Adipose tissue (tissue), 3 donors: ENCODE measurements around the gene DBI. TPM values are rescaled to one million over a fixed set of nuclear protein-coding genes. Genes with fewer than 3 reads are reported as not detected.

Experiments
- H3K27ac ChIP-seq: one replicate; pipeline ENCODE4 v1.5.1; 2013; ENCODE audit warnings: low read depth, low read length
- WGBS, 3 donors: extraction: QIAGEN DNeasy Blood & Tissue Kit; methylation state at CpG; one replicate each; pipeline ENCODE4 v1.1.7; 2013; 5-methylcytosine and 5-hydroxymethylcytosine counted together
- polyA plus RNA-seq, 3 donors: library from polyadenylated mRNA; stranded (reverse); fragments of 200-250 nt; gene quantifications; one replicate each; pipeline ENCODE4 v1.2.3, GENCODE V29; 2013
- donor health status: healthy with polysubstance abuse.
- donor health status: Bipolar disorder and iron deficiency.
- donor health status: healthy.

DBI gene
- polyA plus RNA-seq = 1,000 to 10,000 TPM in 1 of 3 donors, 100 to 1,000 TPM in 2; 207 to 1,132 (median 690) TPM

- H3K27ac ChIP-seq = peak within 1 kb of the TSS; percentile 23
- 0 to 1% (median 1%) methylated on average over 65 of the region's 65 CpGs for WGBS, 3 donors
Measured at GRCh38 chr2:119366649-119367471, at the start of gene DBI, which contains the start of gene C2orf76. Gene DBI (plus strand): TSS chr2:119366977. CDS start chr2:119367052, 75 bp downstream. Gene C2orf76 (minus strand): TSS chr2:119366834. CDS start chr2:119339959, 26,875 bp downstream.

- 96 to 100% (median 98%) methylated on average over 1 of the region's 1 CpG for WGBS, 3 donors
- no peak overlapping the region for H3K27ac ChIP-seq
Measured at GRCh38 chr2:119317554-119317953, 49.2 kb upstream of the DBI start.

DNA sequence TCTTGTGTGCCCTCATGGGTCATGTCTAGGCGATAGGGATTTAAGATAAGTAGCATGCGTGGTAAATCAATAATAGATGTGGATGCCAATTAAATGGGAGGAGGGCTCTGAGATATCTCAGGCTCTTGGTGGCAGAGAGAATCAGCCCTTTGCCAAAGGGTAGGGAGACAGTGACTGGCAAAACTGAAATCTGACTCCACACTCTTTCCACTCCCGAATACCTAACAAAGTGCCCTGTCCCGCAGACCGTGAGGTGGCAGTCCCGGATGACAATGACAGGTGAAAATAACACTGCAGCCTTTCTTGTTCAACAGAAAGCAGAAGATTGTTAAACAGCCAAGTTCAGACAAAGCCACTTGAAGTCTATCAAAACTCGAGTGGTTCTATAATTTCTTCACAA, 47.2 kb upstream of the DBI start:
- WGBS, 3 donors = 35 to 90% (median 81%) methylated on average over 7 of the region's 7 CpGs
- H3K27ac ChIP-seq = no peak overlapping the region

GRCh38 chr2:119323459-119323858, 43.3 kb upstream of the DBI start:
- H3K27ac ChIP-seq = no peak overlapping the region
- WGBS, 3 donors = 53 to 93% (median 86%) methylated on average over 8 of the region's 8 CpGs

GRCh38 chr2:119324685-119325270, 42.0 kb upstream of the DBI start:
- 36 to 93% (median 91%) methylated on average over 9 of the region's 9 CpGs for WGBS, 3 donors
- H3K27ac ChIP-seq = no peak overlapping the region

DNA sequence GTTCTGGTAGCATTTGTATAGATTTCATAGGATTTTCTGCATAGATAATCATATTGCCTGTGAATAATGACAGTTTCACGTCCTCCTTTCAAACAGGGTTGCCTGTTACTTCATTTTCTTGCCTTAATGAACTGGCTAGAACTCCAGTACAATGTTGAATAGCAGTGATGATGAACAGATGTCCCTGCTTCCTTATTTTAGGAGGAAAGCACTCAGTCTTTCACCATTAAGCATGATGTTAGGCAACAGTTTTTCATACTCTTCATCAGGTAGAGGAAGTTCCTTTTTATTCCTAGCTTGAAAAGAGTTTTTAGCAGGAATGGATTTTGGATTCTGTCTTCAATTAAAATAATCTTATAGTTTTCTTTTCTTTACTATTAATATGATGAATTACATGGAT, 39.8 kb upstream of the DBI start:
- no peak overlapping the region for H3K27ac ChIP-seq
- WGBS, 3 donors = 56 to 80% (median 60%) methylated on average over 1 of the region's 1 CpG

DNA sequence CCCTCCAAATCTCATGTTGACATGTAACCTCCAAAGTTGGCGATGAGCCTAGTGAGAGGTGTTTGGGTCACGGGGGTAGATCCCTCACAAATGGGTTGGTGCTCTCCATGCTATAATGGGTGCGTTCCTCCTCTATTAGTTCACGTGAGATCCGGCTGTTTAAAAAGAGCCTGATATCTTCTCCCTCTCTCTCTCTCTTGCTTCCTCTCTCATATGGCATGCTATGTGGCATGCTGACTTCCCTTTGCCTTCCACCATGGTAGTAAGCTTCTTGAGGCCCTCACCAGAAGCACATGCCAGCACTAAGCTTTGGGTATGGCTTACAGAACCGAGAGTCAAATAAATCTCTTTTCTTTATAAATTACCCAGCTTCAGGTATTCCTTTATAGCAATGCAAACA, 39.3 kb upstream of the DBI start:
- WGBS, 3 donors = 94 to 98% (median 98%) methylated on average over 6 of the region's 6 CpGs
- H3K27ac ChIP-seq = no peak overlapping the region

GRCh38 chr2:119332953-119333352, 33.8 kb upstream of the DBI start:
- 89 to 98% (median 96%) methylated on average over 6 of the region's 6 CpGs for WGBS, 3 donors
- H3K27ac ChIP-seq = no peak overlapping the region

GRCh38 chr2:119333360-119333759, 33.4 kb upstream of the DBI start:
- WGBS, 3 donors = 75 to 77% (median 76%) methylated on average over 3 of the region's 3 CpGs
- H3K27ac ChIP-seq = no peak overlapping the region

DNA sequence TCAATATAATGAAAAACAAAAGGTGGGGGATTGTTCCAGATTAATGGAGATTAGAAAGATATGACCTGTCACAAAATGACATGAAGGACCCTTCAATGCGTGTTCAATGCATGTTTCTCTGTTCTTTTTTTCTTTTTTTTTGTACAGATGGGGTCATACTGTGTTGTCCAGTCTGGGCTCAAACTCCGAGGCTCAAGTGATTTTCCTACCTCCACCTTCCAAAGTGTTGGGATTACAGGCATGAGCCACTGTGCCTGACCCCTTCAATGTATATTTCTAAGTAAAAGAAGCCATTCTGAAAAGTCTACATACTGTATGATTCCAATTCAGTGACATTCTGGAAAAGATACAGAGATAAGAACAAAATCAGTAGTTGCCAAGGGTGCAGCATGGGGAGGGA, 32.9 kb upstream of the DBI start:
- WGBS, 3 donors = 92 to 98% (median 94%) methylated on average over 2 of the region's 2 CpGs
- H3K27ac ChIP-seq = no peak overlapping the region

DNA sequence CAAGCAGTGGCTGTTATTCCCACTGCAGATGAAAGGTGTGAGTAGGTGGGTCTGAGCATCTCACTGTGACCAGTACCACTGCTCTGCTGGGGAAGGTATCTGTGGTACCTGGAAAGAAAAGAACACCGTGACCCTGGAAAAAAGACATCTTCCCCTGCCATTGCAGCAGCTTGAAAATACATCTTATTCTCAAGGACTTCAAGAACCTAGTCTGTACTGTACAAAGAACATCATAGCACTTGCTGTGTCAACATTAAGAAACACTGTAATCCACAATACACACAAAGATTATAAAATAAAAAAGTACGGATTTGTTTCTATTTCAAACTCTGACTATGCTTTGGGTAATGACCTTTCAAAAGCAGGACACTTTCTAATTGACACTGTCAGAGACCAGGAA, 29.0 kb upstream of the DBI start:
- H3K27ac ChIP-seq = no peak overlapping the region

GRCh38 chr2:119338272-119338671, 28.5 kb upstream of the DBI start:
- 73 to 95% (median 92%) methylated on average over 2 of the region's 2 CpGs for WGBS, 3 donors
- no peak overlapping the region for H3K27ac ChIP-seq

More for the DNA sequence above, 29.0 kb upstream of the DBI start:
- WGBS, 3 donors = 62 to 94% (median 87%) methylated on average over 2 of the region's 2 CpGs

DNA sequence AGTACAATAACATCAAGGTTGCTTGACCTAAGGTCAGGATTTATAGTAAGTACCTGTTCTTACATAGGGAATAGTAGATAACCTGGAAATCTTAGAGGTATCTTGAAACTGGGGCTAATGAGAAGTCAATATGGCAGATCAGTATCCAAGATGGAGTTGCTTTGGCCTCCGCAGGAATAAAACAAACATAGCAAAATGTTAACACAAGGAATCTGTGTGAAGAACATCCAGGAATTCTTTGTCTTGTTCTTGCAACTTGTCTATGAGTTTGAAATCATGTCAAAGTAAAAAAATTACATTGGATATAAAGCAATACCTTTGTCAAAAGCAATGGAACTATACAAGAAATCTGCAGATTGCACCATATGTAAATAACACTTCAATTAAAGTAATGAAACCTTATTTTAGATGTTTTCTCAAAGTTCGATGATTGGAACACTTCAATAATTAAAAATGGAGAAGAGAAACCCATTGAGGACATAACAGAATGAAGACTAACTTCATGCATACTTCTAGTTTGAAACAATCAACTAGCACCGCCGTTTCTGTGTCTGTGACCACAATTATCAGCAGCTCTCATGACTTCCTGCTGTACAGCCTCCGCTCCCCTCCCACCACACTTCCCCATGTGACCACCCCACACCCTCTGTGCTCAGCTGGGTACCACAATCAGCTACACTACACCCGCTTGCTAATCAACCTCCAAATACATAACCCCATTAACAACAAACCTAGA, 27.8 kb upstream of the DBI start:
- WGBS, 3 donors = 53 to 73% (median 71%) methylated on average over 6 of the region's 6 CpGs

GRCh38 chr2:119339562-119339923, 27.2 kb upstream of the DBI start:
- no peak overlapping the region for H3K27ac ChIP-seq
- 92 to 94% (median 92%) methylated on average over 7 of the region's 7 CpGs for WGBS, 3 donors

More for the DNA sequence above, 27.8 kb upstream of the DBI start:
- no peak overlapping the region for H3K27ac ChIP-seq

- WGBS, 3 donors = 78 to 93% (median 78%) methylated on average over 2 of the region's 2 CpGs
Measured at GRCh38 chr2:119341684-119342083, 25.1 kb upstream of the DBI start.

GRCh38 chr2:119349289-119349688, 17.5 kb upstream of the DBI start:
- no peak overlapping the region for H3K27ac ChIP-seq
- 90 to 96% (median 93%) methylated on average over 6 of the region's 6 CpGs for WGBS, 3 donors

More at GRCh38 chr2:119341684-119342083, 25.1 kb upstream of the DBI start:
- no peak overlapping the region for H3K27ac ChIP-seq

DNA sequence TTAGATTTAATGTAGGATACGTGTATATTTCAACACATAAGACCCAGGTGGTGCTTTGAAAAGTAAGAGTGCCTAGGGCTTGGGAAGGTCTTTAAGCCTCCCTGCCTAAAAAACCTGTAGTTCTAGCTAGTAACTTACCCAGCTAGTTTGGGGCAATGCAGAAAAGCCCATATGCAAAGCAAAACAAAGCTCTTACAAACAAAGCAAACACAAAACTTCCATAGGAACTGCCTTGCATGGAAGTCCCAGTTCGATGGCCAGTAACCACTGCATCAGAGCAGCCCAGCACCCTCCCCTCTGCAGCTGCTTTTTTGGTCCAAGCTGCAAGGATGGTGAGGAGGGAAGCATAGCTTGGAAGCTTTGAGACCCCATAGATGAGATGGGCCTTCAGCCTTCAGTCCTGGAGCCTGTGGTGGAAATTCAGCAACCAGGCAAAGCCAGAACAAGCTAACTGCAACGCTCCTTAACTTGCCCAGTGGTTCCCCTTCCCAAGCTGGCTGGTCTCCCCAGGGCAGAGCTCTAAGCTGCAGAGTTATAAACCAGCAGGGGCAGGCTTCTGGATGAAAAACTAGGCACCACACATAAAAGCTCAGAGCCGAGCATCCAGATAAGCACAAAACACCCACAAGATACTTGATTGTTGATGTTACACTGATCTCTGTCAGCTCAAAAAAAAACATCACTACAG, 16.3 kb upstream of the DBI start:
- H3K27ac ChIP-seq = no peak overlapping the region

GRCh38 chr2:119352357-119352756, 14.4 kb upstream of the DBI start:
- no peak overlapping the region for H3K27ac ChIP-seq

More for the DNA sequence above, 16.3 kb upstream of the DBI start:
- WGBS, 3 donors = 84 to 90% (median 86%) methylated on average over 4 of the region's 4 CpGs

DNA sequence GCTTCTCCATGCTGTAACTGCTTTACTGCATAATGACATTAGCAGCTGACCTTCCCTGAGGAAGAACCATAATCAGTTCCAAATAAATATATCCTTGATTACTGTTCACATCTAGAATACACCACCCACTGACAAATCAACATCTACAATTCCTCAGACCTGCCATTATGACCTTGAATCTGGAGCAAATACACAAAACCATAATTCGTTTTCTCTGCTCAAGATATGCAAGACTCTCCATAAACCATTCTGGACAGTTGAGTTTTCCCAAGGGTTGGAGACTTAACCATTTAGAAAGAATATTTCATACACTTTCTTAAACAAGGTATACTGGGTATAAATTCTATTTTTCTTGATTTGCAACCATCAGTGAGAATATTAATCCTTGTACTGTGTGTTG, 11.9 kb upstream of the DBI start:
- 60 to 88% (median 77%) methylated on average over 1 of the region's 1 CpG for WGBS, 3 donors
- no peak overlapping the region for H3K27ac ChIP-seq
